Spleen (tissue), 7 donors: ENCODE results near the gene DNAJB7.

Experiments
- CTCF ChIP-seq, 11 experiments: fragments of 200-600 bp in 7 of 11; fragments of 450-650 bp in 4 of 11; sonication (generic) in 4 of 11; IDR thresholded peaks in 8 of 11; conservative IDR thresholded peaks in 3 of 11; 1 replicate in 7 of 11; 2 replicates in 4 of 11; pipeline versions ENCODE4 v1.4.0 to v1.8.0; 2016 to 2021; ENCODE audit warnings: antibody characterized with exemption in 11 of 11, inconsistent platforms in 4 of 11, mild to moderate bottlenecking in 1 of 11
- POLR2A ChIP-seq, 3 donors: fragments of 450-650 bp; IDR thresholded peaks; one replicate each; pipeline ENCODE4 v1.5.1; 2017; ENCODE audit warnings: antibody characterized with exemption in 3 of 3, mild to moderate bottlenecking in 1 of 3
- POLR2AphosphoS5 ChIP-seq, 3 donors: sonication (generic); formaldehyde crosslinking; IDR thresholded peaks; one replicate each; pipeline ENCODE4 v1.5.1; 2017; ENCODE audit warnings: antibody characterized with exemption in 3 of 3
- donor health status: DM: no; HTN: no; CAD: no; lungs with moderate emphysema.
- donor health status: DM: no; HTN: no; CAD: no.
- donor health status: DM: no; HTN: no; CAD: no.

DNA sequence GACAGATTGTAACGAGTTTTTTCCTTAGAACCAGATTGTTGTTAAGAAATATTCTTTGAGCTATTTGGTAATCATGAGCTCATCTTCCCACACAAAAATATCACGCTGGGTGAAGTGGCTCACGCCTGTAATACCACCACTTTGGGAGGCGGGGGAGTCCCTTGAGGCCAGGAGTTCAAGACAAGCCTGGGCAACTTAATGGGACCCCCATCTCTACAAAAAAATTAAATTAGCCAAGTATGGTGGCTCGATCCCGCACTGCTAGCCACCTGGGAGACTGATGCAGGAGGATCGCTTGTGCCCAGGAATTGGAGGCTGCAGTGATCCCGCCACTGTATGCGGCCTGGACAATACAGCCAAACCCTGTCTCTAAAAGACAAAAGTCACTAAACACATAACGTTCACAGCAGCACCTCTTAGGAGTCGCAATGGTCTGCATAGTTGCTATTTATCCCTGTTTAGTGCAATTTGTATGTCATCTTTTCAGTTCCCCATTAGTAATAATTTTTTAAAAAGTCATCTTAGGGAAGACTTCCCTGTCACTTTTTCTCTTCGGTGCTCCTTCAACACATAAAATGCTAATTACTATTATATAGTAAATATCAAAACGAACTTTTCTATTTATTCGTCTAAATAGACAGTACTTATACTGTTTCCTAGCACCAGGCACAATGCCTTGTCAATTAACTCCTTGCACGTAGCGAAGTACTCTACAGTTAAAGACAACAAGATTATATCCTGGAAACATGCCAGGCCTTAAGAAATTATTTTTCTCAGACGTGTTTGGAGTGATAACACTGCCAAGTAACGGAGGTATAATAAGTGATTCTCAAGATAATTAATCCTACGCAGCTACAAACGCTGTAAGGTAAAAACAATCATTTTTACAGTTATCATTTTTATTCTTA is 6.6 kb downstream of the DNAJB7 start:
- TF ChIP-seq POLR2A (IDR thresholded peaks at IDR 0.05) (no peak), CTCF (IDR thresholded peaks at IDR 0.05 in 8 of 11, conservative IDR thresholded peaks at IDR 0.05 in 3 of 11) (no peak), POLR2AphosphoS5 (IDR thresholded peaks at IDR 0.05) (no peak)
